Ramos (cell line): ENCODE measurements around the gene ZNF423.

ENCODE experiments used
- in situ Hi-C: fragments of 300-500 bp; cut with MboI; formaldehyde crosslinking; loops from one replicate; pipeline ENCODE4 v1.14.3; 2022; ENCODE audit warnings: low sequenced_read_pairs; ENCODE audit not compliant: unreplicated experiment

ZNF423 gene

GRCh38 chr16:49740256-49740655, 115.7 kb downstream of the ZNF423 start:
- in situ Hi-C loops, result no loop called here

- in situ Hi-C loops, result no loop called here
Observed at GRCh38 chr16:49739381-49739780, 116.5 kb downstream of the ZNF423 start.

- in situ Hi-C loops, result no loop called here
Observed at GRCh38 chr16:49738832-49739231, 117.1 kb downstream of the ZNF423 start.

- in situ Hi-C loops, result no loop called here
Observed at GRCh38 chr16:49738001-49738400, 117.9 kb downstream of the ZNF423 start.

- in situ Hi-C loops, result no loop called here
Observed at GRCh38 chr16:49737541-49737940, 118.4 kb downstream of the ZNF423 start.

- in situ Hi-C loops, result no loop called here
Observed at GRCh38 chr16:49734331-49734730, 121.6 kb downstream of the ZNF423 start.

GRCh38 chr16:49733313-49734009, 122.5 kb downstream of the ZNF423 start:
- in situ Hi-C loops, result no loop called here

GRCh38 chr16:49731911-49732310, 124.0 kb downstream of the ZNF423 start:
- in situ Hi-C loops, result no loop called here

GRCh38 chr16:49730772-49731171, 125.1 kb downstream of the ZNF423 start:
- in situ Hi-C loops, result no loop called here

GRCh38 chr16:49727611-49728010, 128.3 kb downstream of the ZNF423 start:
- in situ Hi-C loops, result no loop called here

GRCh38 chr16:49726155-49726554, 129.8 kb downstream of the ZNF423 start:
- in situ Hi-C loops, result no loop called here

GRCh38 chr16:49725651-49726050, 130.3 kb downstream of the ZNF423 start:
- in situ Hi-C loops, result no loop called here

GRCh38 chr16:49724774-49725173, 131.1 kb downstream of the ZNF423 start:
- in situ Hi-C loops, result no loop called here

GRCh38 chr16:49723310-49723709, 132.6 kb downstream of the ZNF423 start:
- in situ Hi-C loops, result no loop called here

- in situ Hi-C loops, result no loop called here
Observed at GRCh38 chr16:49720225-49720624, 135.7 kb downstream of the ZNF423 start.

- in situ Hi-C loops, result no loop called here
Observed at GRCh38 chr16:49717689-49718088, 138.2 kb downstream of the ZNF423 start.

GRCh38 chr16:49716339-49716934, 139.5 kb downstream of the ZNF423 start:
- in situ Hi-C loops, result no loop called here

GRCh38 chr16:49713770-49714169, 142.1 kb downstream of the ZNF423 start:
- in situ Hi-C loops, result no loop called here

GRCh38 chr16:49712542-49712941, 143.4 kb downstream of the ZNF423 start:
- in situ Hi-C loops, result no loop called here

- in situ Hi-C loops, result no loop called here
Observed at GRCh38 chr16:49712106-49712505, 143.8 kb downstream of the ZNF423 start.

GRCh38 chr16:49709057-49709456, 146.9 kb downstream of the ZNF423 start:
- in situ Hi-C loops, result no loop called here

- in situ Hi-C loops, result no loop called here
Observed at GRCh38 chr16:49708491-49708890, 147.4 kb downstream of the ZNF423 start.
